ENCODE data around the gene LRRC17.

GRCh38 chr7:102988088-102988487 lies 75.3 kb downstream of the LRRC17 start:
- TF ChIP-seq CTCF (IDR thresholded peaks at IDR 0.05), result no peak
- no peak for TF ChIP-seq POLR2A (IDR thresholded peaks at IDR 0.05)

Data from heart left ventricle (tissue), 13 donors.